Measurements from ENCODE around the gene LCT.
"Not testable (repeated sequence)": the region's sequence is repeated elsewhere in the genome, so short reads cannot be mapped to it uniquely, and the experiment has no call there.

The LCT gene

DNA sequence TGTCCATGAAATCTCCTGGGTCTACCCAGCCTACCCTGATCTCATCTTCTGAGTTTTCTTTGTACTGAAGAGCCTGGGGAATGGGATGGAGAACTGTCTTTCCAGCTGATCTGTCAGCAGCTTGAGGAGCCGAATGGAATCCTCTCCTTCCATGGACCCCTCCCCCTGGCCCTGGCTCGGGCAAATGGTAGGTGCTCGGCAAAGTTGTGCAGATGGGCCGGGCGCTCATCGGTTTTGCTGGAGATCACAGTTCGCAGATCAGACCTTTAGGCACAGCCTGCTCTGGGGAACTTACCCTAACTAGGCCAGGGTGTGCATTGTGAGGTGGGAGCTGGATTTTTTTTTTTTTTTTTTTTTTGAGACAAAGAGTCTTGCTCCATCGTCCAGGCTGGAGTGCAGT is 40.4 kb downstream of the LCT start:
- no peak for DNase-seq

DNA sequence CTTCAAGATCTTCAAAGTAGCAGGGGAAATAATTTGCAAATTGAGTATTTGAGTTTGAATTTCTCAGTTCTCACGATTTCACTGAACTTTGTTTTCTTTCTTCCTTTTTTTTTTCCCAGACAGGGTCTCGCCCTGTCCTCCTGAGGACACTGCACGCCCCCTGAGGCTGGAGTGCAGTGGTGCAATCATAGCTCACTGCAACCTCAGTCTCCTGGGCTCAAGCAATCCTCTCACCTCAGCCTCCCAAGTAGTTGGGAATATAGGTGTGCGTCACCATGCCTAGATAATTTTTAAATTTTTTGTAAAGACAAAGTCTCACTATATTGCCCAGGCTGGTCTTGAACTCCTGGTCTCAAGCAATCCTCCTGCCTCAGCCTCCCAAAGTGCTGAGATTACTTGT is 41.3 kb downstream of the LCT start:
- not testable (repeated sequence) for DNase-seq

DNA sequence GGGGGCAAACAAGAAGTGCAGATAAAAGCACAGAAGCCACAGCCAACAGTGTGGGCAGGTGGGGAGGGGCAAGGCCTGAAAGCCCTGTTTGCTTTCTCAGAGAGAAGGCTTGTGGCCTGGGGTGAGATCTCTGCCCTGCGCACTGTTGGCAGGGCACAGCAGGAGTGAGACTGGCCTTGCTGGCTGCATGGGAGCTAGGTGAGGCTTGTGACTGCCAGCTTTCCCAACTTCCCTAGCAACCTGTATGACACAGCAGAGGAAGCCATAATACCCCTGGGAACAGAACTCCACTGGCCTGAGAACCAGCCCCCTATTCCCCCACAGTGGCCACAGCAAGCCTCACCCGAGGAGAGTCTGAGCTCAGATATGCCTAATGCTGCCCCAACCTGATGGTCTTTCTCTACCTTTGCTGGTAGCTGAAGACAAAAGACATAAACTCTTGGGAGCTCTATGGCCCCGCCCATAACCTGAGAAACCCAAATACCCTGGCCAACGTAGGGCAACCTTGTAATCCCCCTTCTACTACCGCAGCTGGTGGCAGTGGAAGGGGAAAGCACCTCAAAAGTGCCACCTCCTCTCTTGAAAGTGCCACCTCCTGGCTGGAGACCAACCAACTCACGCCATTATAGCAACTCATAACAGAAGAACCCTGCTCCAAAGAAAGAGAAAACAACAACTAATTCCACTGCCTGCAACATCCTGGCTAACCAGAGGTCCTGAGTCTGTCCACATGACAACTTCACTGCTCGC is 44.4 kb downstream of the LCT start:
- DNase-seq: no peak

DNA sequence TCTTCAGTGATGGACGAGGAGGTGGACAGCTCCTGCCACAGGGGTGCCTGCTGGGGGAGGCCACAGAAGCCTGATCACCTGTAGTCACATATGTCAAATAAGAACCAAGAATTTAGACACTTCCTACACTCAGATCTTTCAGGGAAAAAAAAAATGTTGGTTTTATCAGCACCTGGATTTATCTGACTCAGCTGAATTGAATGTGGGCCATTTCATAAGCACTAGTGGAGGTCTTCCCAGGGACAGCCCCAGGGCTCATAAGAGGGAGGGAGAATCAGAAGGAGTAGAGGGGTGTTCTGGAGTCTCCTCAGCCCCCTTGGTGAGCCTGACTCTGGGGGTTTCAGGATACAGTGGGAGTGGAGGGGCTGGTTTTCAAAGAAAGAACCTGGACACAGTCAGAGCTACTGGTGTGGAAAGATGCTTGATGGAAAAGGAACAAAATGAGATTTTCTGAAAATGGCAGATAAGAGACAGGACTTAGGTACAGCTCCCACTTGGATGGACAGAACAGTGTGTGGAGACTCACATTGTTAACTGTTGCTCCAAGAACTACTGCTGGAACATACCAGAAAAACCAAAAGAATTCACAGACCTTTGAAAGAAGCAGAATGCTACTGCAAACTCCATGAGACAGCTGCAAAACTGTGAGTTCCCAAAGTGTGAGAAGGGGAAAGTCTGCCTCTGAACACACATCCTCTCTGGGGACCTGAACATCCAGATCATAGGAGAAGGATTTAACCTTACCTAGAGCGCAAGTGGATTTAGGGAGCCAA is 45.4 kb downstream of the LCT start:
- DNase-seq: no peak

DNA sequence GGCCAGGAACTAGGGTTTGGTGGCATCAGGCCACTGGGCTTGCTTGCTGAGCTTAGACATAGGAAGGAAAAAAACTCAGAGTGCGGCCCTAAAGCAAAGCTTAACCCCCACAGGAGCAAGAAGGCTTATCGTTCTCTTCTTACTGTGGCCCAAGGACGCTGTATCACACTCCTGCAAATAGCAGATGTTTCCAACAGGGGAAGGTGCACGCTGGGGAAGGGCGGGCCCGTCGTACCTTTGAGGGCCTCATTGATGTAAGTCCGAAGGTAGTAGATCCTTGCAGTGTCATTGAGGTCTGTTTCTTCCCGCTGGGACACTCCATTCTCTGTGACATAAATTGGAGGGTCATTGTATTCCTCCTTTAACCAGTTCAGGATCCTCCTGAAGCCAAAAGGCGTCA is 46.6 kb downstream of the LCT start:
- no peak for DNase-seq

DNA sequence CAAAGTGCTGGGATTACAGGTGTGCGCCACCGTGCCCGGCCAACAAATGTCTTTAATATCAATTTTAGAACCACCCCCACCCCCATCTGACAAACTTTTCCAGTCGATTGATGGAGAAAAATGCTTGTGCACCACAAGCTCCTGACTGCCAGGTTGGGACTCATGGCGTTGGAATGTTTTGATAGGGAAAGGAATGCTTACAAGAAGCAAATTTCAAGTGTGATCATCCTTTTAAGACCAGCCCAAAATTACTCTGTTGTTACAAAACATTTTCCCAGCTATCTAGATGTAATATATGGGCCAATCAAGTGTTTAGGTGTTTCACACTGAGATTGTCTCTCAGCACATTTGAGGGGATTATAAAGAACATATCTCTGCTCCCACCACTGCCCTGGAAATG is 50.2 kb downstream of the LCT start:
- DNase-seq: no peak

DNA sequence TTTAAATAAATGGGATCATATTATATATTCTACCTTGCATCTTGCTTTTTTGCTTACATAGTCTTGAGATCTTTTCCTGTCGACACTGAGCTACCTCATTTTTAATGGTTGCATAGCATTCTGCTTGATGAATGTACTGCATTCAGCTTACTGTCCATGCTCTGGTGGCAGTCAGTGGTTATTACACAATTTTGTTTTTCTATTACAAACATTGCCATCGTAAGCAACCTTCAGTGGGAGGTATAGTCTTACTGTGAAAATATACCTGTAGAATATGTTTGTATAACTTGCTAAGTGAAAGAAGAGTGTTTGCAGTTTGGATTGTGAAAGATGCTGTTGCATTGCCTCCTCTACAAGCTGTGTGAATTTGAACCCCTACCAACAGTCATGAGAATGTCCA is 52.0 kb downstream of the LCT start:
- no peak for DNase-seq

DNA sequence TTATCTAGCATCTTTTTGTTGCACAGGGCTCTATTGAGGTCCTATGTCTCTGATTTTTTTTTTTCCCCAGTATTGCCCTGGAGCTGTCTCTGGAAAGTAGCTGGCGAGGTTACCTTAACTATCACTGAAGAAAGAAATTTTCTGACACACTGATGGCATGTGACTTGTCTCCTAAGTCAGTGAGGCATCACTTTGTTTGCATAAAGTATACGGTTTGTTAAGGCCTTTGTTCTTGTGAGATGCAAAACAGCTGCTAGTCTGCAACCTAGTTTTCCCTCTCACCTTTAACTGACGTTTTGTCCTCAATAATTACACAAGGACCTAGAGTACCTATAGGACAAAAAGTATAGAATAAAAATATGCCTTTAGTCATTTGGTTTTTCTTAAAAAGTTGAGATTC is 53.5 kb downstream of the LCT start:
- DNase-seq: no peak

DNA sequence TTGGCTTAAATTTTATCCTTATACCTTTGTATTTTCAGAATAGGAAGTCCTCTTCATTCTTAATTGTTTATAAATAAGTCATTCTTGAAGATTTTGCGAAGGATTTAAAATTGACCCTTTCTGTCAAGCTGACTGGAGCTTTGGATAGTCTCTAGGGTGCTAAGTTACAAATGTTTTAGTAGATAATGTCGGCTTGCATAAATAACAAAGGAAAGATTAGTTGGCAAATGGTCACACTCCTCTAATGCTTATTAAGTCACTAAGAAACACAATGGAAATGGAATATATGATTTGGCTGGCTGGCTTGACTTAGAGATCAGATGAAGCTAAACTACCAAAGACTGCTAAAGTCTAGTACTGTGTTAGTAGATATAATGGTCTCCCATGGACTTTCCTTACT is 54.8 kb downstream of the LCT start:
- no peak for DNase-seq

DNA sequence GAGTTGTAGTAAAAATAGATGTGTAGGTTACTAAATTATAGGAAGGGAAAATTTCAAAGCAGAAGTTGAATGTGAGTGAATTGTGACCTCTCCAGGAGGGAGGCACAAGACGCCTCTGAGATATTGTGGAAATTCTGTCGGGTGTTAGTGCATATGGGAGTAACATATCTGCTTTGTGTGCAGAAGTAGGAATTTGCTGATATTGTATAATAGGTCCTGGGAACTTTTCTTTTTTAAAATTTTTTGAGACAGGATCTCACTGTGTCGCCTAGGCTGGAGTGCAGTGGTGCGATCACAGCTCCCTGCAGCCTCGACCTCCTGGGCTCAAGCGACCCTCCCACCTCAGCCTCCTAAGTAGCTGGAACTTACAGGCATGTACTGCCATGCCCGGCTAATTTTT is 60.6 kb downstream of the LCT start:
- DNase-seq: no peak

DNA sequence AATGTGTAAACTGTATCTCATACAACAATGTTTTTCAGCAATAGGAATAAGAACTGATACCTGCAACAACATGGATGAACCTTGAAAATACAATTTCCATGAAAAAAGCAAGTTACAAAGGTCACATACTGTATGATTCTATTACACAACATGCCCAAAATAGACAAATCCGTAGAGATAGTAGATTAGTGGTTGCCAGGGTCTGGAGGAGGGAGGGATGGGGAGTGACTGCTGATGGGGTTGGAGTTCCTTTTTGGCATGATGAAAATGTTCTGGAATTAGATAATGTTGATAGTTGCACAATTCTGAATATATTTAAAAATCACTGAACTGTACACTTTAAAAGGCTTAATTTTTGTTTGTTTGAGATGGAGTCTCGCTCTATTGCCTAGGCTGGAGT is 61.6 kb downstream of the LCT start:
- DNase-seq: no peak

DNA sequence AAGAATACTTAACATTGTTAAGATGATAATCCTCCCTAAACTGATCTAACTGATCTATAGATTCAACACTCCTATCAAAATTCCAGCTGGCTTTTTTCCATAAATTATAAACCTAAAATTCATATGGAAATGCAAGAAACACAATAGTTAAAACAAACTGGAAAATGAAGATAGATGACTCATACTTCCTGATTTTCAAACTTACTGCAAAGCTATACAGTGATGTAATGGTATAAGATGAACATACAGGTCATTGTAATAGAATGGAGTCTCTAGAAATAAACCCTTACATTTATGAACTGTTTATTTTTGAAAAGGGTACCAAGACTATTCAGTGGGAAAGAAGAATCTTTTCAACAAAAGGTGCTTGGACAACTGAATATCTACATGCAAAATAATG is 63.1 kb downstream of the LCT start:
- DNase-seq: no peak

DNA sequence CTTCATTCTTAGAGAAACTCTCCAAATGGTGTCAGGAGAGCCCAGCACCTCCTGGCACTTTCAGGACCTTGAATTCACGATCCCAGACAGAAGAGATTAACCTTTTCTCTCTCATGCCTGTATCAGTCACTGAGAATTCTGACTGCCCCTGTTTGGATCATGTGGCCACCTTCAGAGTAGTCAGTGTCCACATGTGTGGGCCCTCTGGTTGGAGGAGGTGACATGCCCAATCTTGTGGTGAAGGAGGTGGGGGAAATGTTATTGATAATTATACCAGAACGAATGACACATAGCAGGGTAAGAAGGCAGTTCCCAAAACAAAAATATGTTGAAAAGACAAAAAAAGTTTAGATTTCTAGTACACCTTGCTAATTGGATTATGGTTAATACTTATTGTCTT is 63.7 kb downstream of the LCT start:
- DNase-seq: no peak

DNA sequence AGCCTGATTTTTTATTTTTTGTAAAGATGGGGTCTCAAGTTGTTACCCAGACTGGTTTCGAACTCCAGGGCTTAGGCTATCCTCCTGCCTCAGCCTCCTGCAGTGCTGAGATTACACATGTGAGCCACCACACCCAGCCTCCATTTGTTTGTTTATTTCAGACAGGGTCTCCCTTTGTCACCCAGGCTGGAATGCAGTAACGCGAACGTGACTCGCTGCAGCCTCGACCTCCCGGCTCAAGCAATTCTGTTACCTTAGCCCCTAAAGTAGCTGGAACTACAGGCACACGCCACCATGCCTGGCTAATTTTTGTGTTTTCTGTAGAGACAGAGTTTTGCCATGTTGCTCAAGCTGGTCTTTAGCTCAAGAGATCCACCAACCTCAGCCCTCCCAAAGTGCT is 68.1 kb downstream of the LCT start:
- no peak for DNase-seq

DNA sequence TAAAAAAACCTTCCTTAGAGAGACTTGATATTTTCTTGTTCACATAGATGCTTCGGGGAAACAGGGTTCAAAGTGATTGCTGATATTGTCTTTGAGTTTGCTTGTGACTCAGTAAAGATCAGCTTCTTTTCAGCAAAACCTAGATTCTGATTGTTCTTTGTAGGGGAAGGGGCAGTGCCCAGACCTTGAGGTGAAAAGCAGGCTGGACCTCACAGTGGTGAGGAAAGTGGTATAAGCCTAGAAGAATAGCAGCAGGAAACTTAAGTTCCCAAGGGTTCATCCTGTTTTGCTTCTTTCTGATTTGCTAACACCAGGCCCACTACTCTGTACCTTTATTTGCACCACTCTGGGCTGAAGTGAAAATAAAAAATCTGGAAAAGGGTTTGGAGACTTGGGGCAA is 74.5 kb downstream of the LCT start:
- DNase-seq: no peak

DNA sequence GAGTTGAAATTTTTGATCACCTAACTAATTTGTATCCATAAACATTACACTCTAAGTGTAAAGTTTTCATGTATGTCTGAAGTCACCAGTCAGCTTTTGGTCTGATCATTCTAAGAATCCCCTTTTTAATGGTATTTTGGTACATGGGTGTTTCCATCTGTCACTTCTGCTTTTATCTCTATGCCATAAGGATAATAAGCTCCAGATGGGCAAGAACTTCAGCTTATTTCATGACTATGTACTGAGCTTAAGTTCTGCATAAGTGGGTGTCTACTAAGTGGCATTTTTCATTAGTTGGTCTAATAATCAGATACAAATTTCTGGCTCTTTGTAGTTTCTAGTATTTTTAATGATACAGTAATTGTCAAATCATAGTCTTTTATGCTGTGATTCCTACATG is 75.0 kb downstream of the LCT start:
- no peak for DNase-seq

DNA sequence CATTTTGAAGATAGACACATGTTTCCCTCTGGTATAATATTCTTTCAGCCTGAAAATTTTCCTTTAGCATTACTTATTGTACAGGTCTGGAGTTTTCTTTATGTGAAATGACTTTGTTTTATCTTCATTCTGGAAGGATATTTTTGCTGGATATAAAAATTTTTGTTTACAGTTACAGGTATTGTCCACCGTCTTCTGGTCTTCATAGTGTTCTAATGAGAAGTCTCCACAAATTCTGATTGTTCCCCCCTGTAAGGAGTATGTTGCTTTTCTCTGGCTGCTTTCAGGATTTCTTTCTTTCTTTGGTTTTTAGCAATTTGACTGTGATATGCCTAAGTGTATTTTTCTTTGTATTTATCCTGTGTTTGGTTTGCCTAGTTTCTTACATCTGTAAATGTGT is 80.3 kb downstream of the LCT start:
- DNase-seq: no peak

DNA sequence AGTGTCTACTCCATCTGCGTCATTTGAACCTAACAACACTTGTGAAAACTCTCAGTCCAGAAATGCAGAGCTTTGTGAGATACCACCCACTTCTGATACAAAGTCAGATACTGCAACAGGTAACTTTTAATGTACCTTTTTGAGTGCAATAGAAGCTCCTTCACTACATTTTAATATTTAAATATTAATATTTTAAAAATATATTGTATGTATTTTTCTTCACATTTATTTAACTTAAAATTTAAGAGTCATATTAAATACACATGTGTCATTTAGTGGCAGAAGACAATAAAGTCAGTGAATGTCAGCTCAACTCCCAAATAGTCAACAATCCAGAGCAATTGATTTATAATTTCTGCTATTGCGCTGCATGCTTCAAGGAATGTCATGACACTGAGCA is 81.4 kb downstream of the LCT start:
- no peak for DNase-seq

DNA sequence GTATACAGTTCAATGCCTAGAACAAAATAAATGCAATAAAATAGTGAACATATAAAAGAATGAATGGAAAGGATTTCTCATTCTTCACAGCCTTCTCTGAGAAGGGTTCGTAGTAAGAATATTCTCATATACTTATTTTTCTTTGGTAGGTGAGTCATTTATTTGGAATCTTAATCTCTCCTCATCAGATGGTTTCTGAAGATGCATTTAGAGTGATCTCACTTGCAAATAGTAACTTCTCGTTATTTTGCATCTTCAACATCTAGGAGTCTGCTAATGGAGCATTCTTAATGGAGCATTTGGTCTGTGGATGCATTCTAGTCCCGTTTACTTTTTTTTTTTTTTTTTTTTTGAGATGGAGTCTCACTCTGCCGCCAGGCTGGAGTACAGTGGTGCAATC is 91.4 kb downstream of the LCT start:
- no peak for DNase-seq

DNA sequence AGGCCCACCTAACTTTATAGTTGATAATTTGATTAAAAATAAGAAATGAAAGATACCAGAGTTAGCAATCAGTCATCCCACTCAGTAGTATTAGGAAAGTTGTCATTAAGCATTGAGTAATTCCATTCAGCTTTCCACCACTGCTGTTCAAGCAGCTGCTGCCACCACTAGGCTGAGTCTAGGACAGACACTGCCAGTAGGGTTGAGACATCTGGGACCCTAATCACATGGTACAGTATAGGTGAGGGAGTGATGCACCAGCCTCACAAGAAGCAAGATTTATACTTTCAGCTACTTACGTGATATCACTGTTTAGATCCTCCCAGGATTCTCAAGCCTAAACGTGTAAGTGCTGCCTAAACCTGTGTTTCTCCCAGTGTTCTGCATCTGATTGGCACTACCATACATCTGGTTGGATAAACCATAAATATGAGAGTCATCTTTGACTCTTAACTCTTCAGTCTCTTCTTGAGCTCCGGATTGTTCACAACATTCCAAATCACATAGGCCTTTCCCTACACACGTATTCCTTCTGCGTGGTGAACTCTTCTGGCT is 92.1 kb downstream of the LCT start:
- DNase-seq: peak; percentile 5

DNA sequence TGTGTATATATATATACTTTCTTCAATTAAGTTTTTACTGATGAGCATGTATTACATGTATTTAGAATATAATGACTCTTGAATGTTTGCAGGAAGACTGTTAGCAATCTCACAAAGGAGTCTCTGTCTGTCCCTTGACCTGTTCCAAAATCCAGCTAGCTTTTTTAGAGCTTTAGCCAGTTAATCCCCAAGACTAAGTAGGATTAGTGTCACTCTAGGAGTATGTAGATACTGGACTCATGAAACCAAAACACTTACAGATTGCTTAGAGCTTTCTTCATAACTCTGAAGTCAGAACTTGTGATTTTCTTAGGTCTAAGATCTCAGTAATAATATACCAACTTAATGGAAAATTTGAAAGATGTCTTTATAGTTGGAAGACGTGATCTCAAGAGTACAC is 93.1 kb downstream of the LCT start:
- no peak for DNase-seq

DNA sequence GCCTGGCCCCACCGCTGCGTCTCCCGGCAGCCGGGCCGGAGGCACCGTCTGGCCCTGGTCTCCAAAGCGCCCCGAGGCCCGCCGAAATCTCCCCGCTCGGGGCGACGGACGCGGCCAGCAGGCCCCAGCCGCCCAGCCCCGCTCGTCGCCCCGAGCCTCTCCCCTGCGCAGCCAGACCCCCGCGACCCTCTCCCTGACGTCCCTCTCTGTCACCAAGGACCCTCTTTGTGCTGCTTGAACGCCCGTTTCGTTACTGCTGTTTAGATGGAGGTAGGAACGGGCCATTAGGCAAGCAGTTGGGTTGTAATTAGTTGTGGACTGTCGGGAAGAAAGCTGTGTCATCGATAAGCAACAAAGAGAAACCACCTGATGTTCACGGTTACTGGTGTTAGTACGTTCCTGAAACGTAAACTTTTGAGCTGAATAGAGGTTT is 94.6 kb downstream of the LCT start:
- DNase-seq: no peak

DNA sequence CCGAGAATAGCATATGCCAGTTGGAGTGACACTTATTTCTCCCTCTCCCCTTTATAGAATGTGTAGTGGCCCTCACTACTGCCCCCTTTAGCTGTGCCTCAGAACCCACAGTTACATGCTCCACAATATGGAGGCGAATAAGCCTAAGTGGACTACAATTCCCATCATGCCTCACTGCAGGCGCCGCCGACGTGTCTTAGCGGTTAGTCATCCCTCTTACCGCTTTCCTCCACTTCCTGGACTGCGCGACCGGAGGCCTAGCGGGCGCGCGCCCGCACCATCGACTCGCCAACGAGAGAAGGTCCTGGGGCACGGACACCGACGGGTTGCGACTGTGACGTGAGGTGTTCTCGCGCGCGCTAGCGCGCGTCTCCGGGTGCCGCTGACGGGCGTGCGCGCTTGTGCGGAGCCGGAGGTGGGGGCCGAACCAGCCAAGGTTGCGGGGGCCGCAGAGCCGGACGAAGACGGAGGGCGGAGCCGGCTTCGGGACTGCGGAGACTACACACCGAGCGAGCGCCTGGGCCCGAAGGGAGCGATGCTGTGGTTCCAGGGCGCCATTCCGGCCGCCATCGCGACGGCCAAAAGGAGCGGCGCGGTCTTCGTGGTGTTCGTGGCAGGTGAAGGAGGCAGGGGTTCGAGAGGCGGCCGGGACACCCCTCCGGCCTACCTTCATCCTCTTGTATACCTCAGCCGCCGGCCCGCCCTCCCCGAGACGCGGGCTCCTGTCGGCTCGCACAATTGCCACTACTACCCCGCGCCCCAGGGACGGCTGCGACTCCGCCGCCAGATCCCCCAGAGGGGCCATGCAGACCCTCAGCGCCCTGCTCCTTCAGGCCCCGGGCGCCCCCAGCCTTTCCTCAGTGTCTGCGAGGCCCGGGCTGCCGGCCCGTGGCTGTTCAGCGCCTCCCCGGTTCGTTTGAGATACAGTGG is 95.3 kb downstream of the LCT start, which contains the start of gene UBXN4:
UBXN4 (plus strand) TSS at position 461 of the 930 bp plus-strand sequence; CDS start at position 536, 75 bp downstream.
- DNase-seq: peak; percentile 98
